ENCODE results near the gene TPRG1L. TPM values are rescaled to one million over a fixed set of nuclear protein-coding genes. Genes with fewer than 3 reads are reported as not detected.

Gene TPRG1L
- total and polyA plus RNA-seq, 2 donors: 8.5 to 37.1 TPM

GRCh38 chr1:3651026-3651929 lies 26.5 kb downstream of the TPRG1L start:
- Histone ChIP-seq H3K4me3 (ENCODE audit: low read length in 2 of 2) (no peak overlapping the region), H3K9me3 (ENCODE audit: control insufficient read depth in 2 of 2, insufficient read depth in 1 of 2, low read length in 1 of 2) (peaks cover 0 to 2% of the 10 kb centered on the region in 2 donors), H3K27me3 (ENCODE audit: control insufficient read depth in 2 of 2, insufficient read depth in 1 of 2, low read length in 1 of 2) (peaks cover 52 to 60% of the 10 kb centered on the region in 2 donors), H3K4me1 (ENCODE audit: control insufficient read depth in 2 of 2, insufficient read depth in 2 of 2, low read length in 2 of 2) (peaks cover 8 to 10% of the 10 kb centered on the region in 2 donors), H3K36me3 (ENCODE audit: control insufficient read depth in 2 of 2, insufficient read depth in 2 of 2, low read length in 1 of 2) (peaks cover 0 to 12% of the 10 kb centered on the region in 2 donors), H3K27ac (ENCODE audit: low read depth in 1 of 2, low read length in 1 of 2) (no peak overlapping the region)
- no peak for DNase-seq (ENCODE audit: low read depth in 6 of 9, low spot score in 9 of 9)
- WGBS: 9% methylated on average over 83 of the region's 83 CpGs

- peaks cover 0 to 5% of the 10 kb centered on the region in 2 donors for H3K36me3 ChIP-seq (ENCODE audit: control insufficient read depth in 2 of 2, insufficient read depth in 2 of 2, low read length in 1 of 2)
- peaks cover 0 to 2% of the 10 kb centered on the region in 2 donors for H3K9me3 ChIP-seq (ENCODE audit: control insufficient read depth in 2 of 2, insufficient read depth in 1 of 2, low read length in 1 of 2)
- H3K27me3 ChIP-seq (ENCODE audit: control insufficient read depth in 2 of 2, insufficient read depth in 1 of 2, low read length in 1 of 2): peaks cover 55 to 68% of the 10 kb centered on the region in 2 donors
- DNase-seq (ENCODE audit: low read depth in 6 of 9, low spot score in 9 of 9): no peak
- WGBS: 2% methylated on average over 80 of the region's 80 CpGs
- H3K27ac ChIP-seq (ENCODE audit: low read depth in 1 of 2, low read length in 1 of 2): no peak within 1 kb of the TSS
- peaks cover 8 to 10% of the 10 kb centered on the region in 2 donors for H3K4me1 ChIP-seq (ENCODE audit: control insufficient read depth in 2 of 2, insufficient read depth in 2 of 2, low read length in 2 of 2)
- H3K4me3 ChIP-seq (ENCODE audit: low read length in 2 of 2): peak within 1 kb of the TSS in 1 of 2 donors; percentile 39
Observed at GRCh38 chr1:3651930-3652547, 27.2 kb downstream of the TPRG1L start, which contains the start of gene TP73. TSS of gene TP73 (plus strand) at chr1:3652516. CDS start at chr1:3682366, 29,850 bp downstream.

GRCh38 chr1:3652548-3653285 lies 27.9 kb downstream of the TPRG1L start:
- H3K4me3 ChIP-seq (ENCODE audit: low read length in 2 of 2): peak overlapping the region in 1 of 2 donors; percentile 39
- no peaks in the 10 kb centered on the region for H3K36me3 ChIP-seq (ENCODE audit: control insufficient read depth in 2 of 2, insufficient read depth in 2 of 2, low read length in 1 of 2)
- H3K27ac ChIP-seq (ENCODE audit: low read depth in 1 of 2, low read length in 1 of 2): no peak overlapping the region
- DNase-seq (ENCODE audit: low read depth in 6 of 9, low spot score in 9 of 9): no peak
- H3K9me3 ChIP-seq (ENCODE audit: control insufficient read depth in 2 of 2, insufficient read depth in 1 of 2, low read length in 1 of 2): peaks cover 0 to 2% of the 10 kb centered on the region in 2 donors
- H3K27me3 ChIP-seq (ENCODE audit: control insufficient read depth in 2 of 2, insufficient read depth in 1 of 2, low read length in 1 of 2): peaks cover 55 to 75% of the 10 kb centered on the region in 2 donors
- 4% methylated on average over 68 of the region's 68 CpGs for WGBS
- peaks cover 8 to 10% of the 10 kb centered on the region in 2 donors for H3K4me1 ChIP-seq (ENCODE audit: control insufficient read depth in 2 of 2, insufficient read depth in 2 of 2, low read length in 2 of 2)

- Histone ChIP-seq H3K9me3 (ENCODE audit: control insufficient read depth in 2 of 2, insufficient read depth in 1 of 2, low read length in 1 of 2) (peaks cover 0 to 2% of the 10 kb centered on the region in 2 donors), H3K4me3 (ENCODE audit: low read length in 2 of 2) (no peak overlapping the region), H3K27me3 (ENCODE audit: control insufficient read depth in 2 of 2, insufficient read depth in 1 of 2, low read length in 1 of 2) (peaks cover 55 to 80% of the 10 kb centered on the region in 2 donors), H3K4me1 (ENCODE audit: control insufficient read depth in 2 of 2, insufficient read depth in 2 of 2, low read length in 2 of 2) (peaks cover 8 to 10% of the 10 kb centered on the region in 2 donors), H3K36me3 (ENCODE audit: control insufficient read depth in 2 of 2, insufficient read depth in 2 of 2, low read length in 1 of 2) (no peaks in the 10 kb centered on the region), H3K27ac (ENCODE audit: low read depth in 1 of 2, low read length in 1 of 2) (no peak overlapping the region)
- DNase-seq (ENCODE audit: low read depth in 6 of 9, low spot score in 9 of 9): no peak
- WGBS: 26% methylated on average over 10 of the region's 10 CpGs
Observed at GRCh38 chr1:3653286-3653618, 28.4 kb downstream of the TPRG1L start.

- Histone ChIP-seq H3K9me3 (ENCODE audit: control insufficient read depth in 2 of 2, insufficient read depth in 1 of 2, low read length in 1 of 2) (peaks cover 0 to 2% of the 10 kb centered on the region in 2 donors), H3K36me3 (ENCODE audit: control insufficient read depth in 2 of 2, insufficient read depth in 2 of 2, low read length in 1 of 2) (no peaks in the 10 kb centered on the region), H3K4me1 (ENCODE audit: control insufficient read depth in 2 of 2, insufficient read depth in 2 of 2, low read length in 2 of 2) (peaks cover 2 to 4% of the 10 kb centered on the region in 2 donors), H3K27ac (ENCODE audit: low read depth in 1 of 2, low read length in 1 of 2) (no peak overlapping the region), H3K27me3 (ENCODE audit: control insufficient read depth in 2 of 2, insufficient read depth in 1 of 2, low read length in 1 of 2) (peaks cover 55 to 89% of the 10 kb centered on the region in 2 donors), H3K4me3 (ENCODE audit: low read length in 2 of 2) (no peak overlapping the region)
- DNase-seq (ENCODE audit: low read depth in 6 of 9, low spot score in 9 of 9): no peak
- 92% methylated on average over 22 of the region's 22 CpGs for WGBS
Observed at GRCh38 chr1:3654549-3655281, 29.9 kb downstream of the TPRG1L start.

GRCh38 chr1:3656450-3657095 lies 31.8 kb downstream of the TPRG1L start:
- WGBS: 91% methylated on average over 13 of the region's 13 CpGs
- Histone ChIP-seq H3K27ac (ENCODE audit: low read depth in 1 of 2, low read length in 1 of 2) (no peak overlapping the region), H3K27me3 (ENCODE audit: control insufficient read depth in 2 of 2, insufficient read depth in 1 of 2, low read length in 1 of 2) (peaks cover 40 to 76% of the 10 kb centered on the region in 2 donors), H3K36me3 (ENCODE audit: control insufficient read depth in 2 of 2, insufficient read depth in 2 of 2, low read length in 1 of 2) (no peaks in the 10 kb centered on the region), H3K9me3 (ENCODE audit: control insufficient read depth in 2 of 2, insufficient read depth in 1 of 2, low read length in 1 of 2) (no peaks in the 10 kb centered on the region), H3K4me1 (ENCODE audit: control insufficient read depth in 2 of 2, insufficient read depth in 2 of 2, low read length in 2 of 2) (no peaks in the 10 kb centered on the region), H3K4me3 (ENCODE audit: low read length in 2 of 2) (no peak overlapping the region)
- DNase-seq (ENCODE audit: low read depth in 6 of 9, low spot score in 9 of 9): no peak

- no peak for DNase-seq (ENCODE audit: low read depth in 6 of 9, low spot score in 9 of 9)
- Histone ChIP-seq H3K4me3 (ENCODE audit: low read length in 2 of 2) (no peak overlapping the region), H3K4me1 (ENCODE audit: control insufficient read depth in 2 of 2, insufficient read depth in 2 of 2, low read length in 2 of 2) (no peaks in the 10 kb centered on the region), H3K36me3 (ENCODE audit: control insufficient read depth in 2 of 2, insufficient read depth in 2 of 2, low read length in 1 of 2) (no peaks in the 10 kb centered on the region), H3K27me3 (ENCODE audit: control insufficient read depth in 2 of 2, insufficient read depth in 1 of 2, low read length in 1 of 2) (peaks cover 35 to 73% of the 10 kb centered on the region in 2 donors), H3K9me3 (ENCODE audit: control insufficient read depth in 2 of 2, insufficient read depth in 1 of 2, low read length in 1 of 2) (no peaks in the 10 kb centered on the region), H3K27ac (ENCODE audit: low read depth in 1 of 2, low read length in 1 of 2) (no peak overlapping the region)
- WGBS: 78% methylated on average over 6 of the region's 6 CpGs
Observed at GRCh38 chr1:3657096-3657475, 32.3 kb downstream of the TPRG1L start.

GRCh38 chr1:3657578-3658230 lies 32.9 kb downstream of the TPRG1L start:
- H3K9me3 ChIP-seq (ENCODE audit: control insufficient read depth in 2 of 2, insufficient read depth in 1 of 2, low read length in 1 of 2): no peaks in the 10 kb centered on the region
- WGBS: 83% methylated on average over 26 of the region's 26 CpGs
- H3K36me3 ChIP-seq (ENCODE audit: control insufficient read depth in 2 of 2, insufficient read depth in 2 of 2, low read length in 1 of 2): no peaks in the 10 kb centered on the region
- H3K4me3 ChIP-seq (ENCODE audit: low read length in 2 of 2): no peak overlapping the region
- DNase-seq (ENCODE audit: low read depth in 6 of 9, low spot score in 9 of 9): no peak
- no peak overlapping the region for H3K27ac ChIP-seq (ENCODE audit: low read depth in 1 of 2, low read length in 1 of 2)
- peaks cover 29 to 70% of the 10 kb centered on the region in 2 donors for H3K27me3 ChIP-seq (ENCODE audit: control insufficient read depth in 2 of 2, insufficient read depth in 1 of 2, low read length in 1 of 2)
- H3K4me1 ChIP-seq (ENCODE audit: control insufficient read depth in 2 of 2, insufficient read depth in 2 of 2, low read length in 2 of 2): no peaks in the 10 kb centered on the region
